ENCODE results near the gene STARD8. TPM values are rescaled to one million over a fixed set of nuclear protein-coding genes. Genes with fewer than 3 reads are reported as not detected.
"Not testable (repeated sequence)": the region's sequence is repeated elsewhere in the genome, so short reads cannot be mapped to it uniquely, and the experiment has no call there.

Gene STARD8
- polyA plus RNA-seq, 1 donor from 2014 or later: 0.09 TPM

DNA sequence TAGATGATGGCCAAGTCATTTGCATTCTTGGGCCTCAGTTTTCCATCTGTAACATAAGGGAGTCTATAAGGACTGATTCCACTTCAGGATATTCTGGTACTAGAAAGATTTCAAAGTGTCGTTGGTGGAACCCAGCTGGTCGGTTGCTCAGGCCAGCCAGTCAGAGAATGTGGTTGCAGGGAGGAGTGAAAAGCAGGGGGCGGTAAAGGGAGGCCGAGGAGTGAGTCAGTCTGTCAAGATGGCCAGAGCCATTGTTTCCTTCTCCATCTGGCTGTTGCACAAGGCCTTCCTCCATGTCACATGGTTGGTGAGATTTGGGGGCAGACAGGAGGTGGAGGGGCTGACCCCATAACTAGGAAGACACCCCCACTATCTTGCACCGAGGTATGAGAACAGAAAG is 38.2 kb downstream of the STARD8 start:
- no peaks in the 10 kb centered on the region for H3F3A ChIP-seq (ENCODE audit: insufficient read depth, low read length, poor library complexity, severe bottlenecking)
- H3K9me3 ChIP-seq (ENCODE audit: low read length): no peaks in the 10 kb centered on the region
- TF ChIP-seq EP300 (conservative IDR thresholded peaks at IDR 0.05; ENCODE audit: poor library complexity, severe bottlenecking) (no peak), EZH2 (IDR thresholded peaks at IDR 0.05; ENCODE audit: borderline replicate concordance, insufficient read depth, low read length, poor library complexity, severe bottlenecking) (no peak), MXI1 (conservative IDR thresholded peaks at IDR 0.05; ENCODE audit: poor library complexity, severe bottlenecking) (no peak), CTCF (IDR thresholded peaks at IDR 0.05; ENCODE audit: poor library complexity, severe bottlenecking) (no peak), REST (IDR thresholded peaks at IDR 0.05; ENCODE audit: borderline replicate concordance) (no peak), POLR2AphosphoS5 (IDR thresholded peaks at IDR 0.05) (no peak), RAD21 (conservative IDR thresholded peaks at IDR 0.05) (no peak), TAF1 (IDR thresholded peaks at IDR 0.05; ENCODE audit: low read depth) (no peak), SMC3 (conservative IDR thresholded peaks at IDR 0.05; ENCODE audit: poor library complexity) (no peak)
- H3K27me3 ChIP-seq (ENCODE audit: insufficient read depth, low read depth, low read length): peaks cover 18% of the 10 kb centered on the region
- no peak overlapping the region for H3K9ac ChIP-seq (ENCODE audit: low read length)
- H3K36me3 ChIP-seq (ENCODE audit: insufficient read depth, low read length): no peaks in the 10 kb centered on the region
- no peak overlapping the region for H3K4me3 ChIP-seq (ENCODE audit: low read length)
- H3K4me2 ChIP-seq (ENCODE audit: low read length): no peak overlapping the region
- no peak overlapping the region for H2AFZ ChIP-seq (ENCODE audit: low read depth, low read length)
- H3K9me2 ChIP-seq (ENCODE audit: insufficient read depth, low read length): no peaks in the 10 kb centered on the region
- no peak overlapping the region for H3K27ac ChIP-seq (ENCODE audit: low read length)
- no peaks in the 10 kb centered on the region for H4K20me1 ChIP-seq (ENCODE audit: insufficient read depth)
- H3K79me2 ChIP-seq (replicated peaks; ENCODE audit: insufficient read depth, low read length): no peaks in the 10 kb centered on the region

- H3K79me2 ChIP-seq (replicated peaks; ENCODE audit: insufficient read depth, low read length): no peaks in the 10 kb centered on the region
- no peak overlapping the region for H2AFZ ChIP-seq (ENCODE audit: low read depth, low read length)
- TF ChIP-seq EP300 (conservative IDR thresholded peaks at IDR 0.05; ENCODE audit: poor library complexity, severe bottlenecking) (no peak), RAD21 (conservative IDR thresholded peaks at IDR 0.05) (no peak), EZH2 (IDR thresholded peaks at IDR 0.05; ENCODE audit: borderline replicate concordance, insufficient read depth, low read length, poor library complexity, severe bottlenecking) (no peak), POLR2AphosphoS5 (IDR thresholded peaks at IDR 0.05) (no peak), MXI1 (conservative IDR thresholded peaks at IDR 0.05; ENCODE audit: poor library complexity, severe bottlenecking) (no peak), TAF1 (IDR thresholded peaks at IDR 0.05; ENCODE audit: low read depth) (no peak), SMC3 (conservative IDR thresholded peaks at IDR 0.05; ENCODE audit: poor library complexity) (no peak), CTCF (IDR thresholded peaks at IDR 0.05; ENCODE audit: poor library complexity, severe bottlenecking) (no peak), REST (IDR thresholded peaks at IDR 0.05; ENCODE audit: borderline replicate concordance) (no peak)
- H3K36me3 ChIP-seq (ENCODE audit: insufficient read depth, low read length): no peaks in the 10 kb centered on the region
- H3K4me2 ChIP-seq (ENCODE audit: low read length): no peak overlapping the region
- H3K9me3 ChIP-seq (ENCODE audit: low read length): no peaks in the 10 kb centered on the region
- no peak overlapping the region for H3K9ac ChIP-seq (ENCODE audit: low read length)
- peak overlapping the region; percentile 58 for H3K4me3 ChIP-seq (ENCODE audit: low read length)
- H3K27ac ChIP-seq (ENCODE audit: low read length): no peak overlapping the region
- H3K9me2 ChIP-seq (ENCODE audit: insufficient read depth, low read length): no peaks in the 10 kb centered on the region
- no peaks in the 10 kb centered on the region for H3F3A ChIP-seq (ENCODE audit: insufficient read depth, low read length, poor library complexity, severe bottlenecking)
- H4K20me1 ChIP-seq (ENCODE audit: insufficient read depth): no peaks in the 10 kb centered on the region
- peaks cover 18% of the 10 kb centered on the region for H3K27me3 ChIP-seq (ENCODE audit: insufficient read depth, low read depth, low read length)
Observed at GRCh38 chrX:68686097-68686977, 38.9 kb downstream of the STARD8 start.

- not testable (repeated sequence) for H3F3A ChIP-seq (ENCODE audit: insufficient read depth, low read length, poor library complexity, severe bottlenecking); H4K20me1 ChIP-seq (ENCODE audit: insufficient read depth); H3K9me2 ChIP-seq (ENCODE audit: insufficient read depth, low read length); H3K4me3 ChIP-seq (ENCODE audit: low read length); H3K36me3 ChIP-seq (ENCODE audit: insufficient read depth, low read length); H3K4me2 ChIP-seq (ENCODE audit: low read length); H3K9ac ChIP-seq (ENCODE audit: low read length); H3K79me2 ChIP-seq (replicated peaks; ENCODE audit: insufficient read depth, low read length); H3K9me3 ChIP-seq (ENCODE audit: low read length); H3K27ac ChIP-seq (ENCODE audit: low read length); H2AFZ ChIP-seq (ENCODE audit: low read depth, low read length)
- peaks cover 28% of the 10 kb centered on the region for H3K27me3 ChIP-seq (ENCODE audit: insufficient read depth, low read depth, low read length)
Observed at GRCh38 chrX:68688931-68689330, 41.5 kb downstream of the STARD8 start.
